Measurements from ENCODE around the gene AFG1L.

The AFG1L gene

DNA sequence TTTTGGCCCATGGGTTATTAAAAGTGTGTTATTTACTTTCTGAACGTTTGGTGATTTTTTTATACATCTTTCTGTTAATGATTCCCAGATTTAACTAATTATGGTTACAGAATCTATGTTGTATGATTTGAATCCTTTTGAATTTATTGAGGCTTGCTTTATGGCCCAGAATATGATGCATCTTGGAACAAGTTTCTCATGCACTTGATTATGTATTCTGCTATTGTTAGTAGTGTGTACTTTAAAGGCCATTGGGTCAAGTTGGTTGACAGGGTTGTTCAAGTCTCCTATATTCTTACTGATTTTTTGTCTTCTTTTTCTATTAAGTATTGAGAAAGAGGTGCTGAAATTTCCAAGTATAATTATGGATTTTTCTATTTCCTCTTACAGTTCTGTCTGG, 160.8 kb downstream of the AFG1L start:
- Histone ChIP-seq H3K9ac (ENCODE audit: low read length) (no peak overlapping the region), H3K27ac (ENCODE audit: low read length) (no peak overlapping the region)

GRCh38 chr6:108463784-108464183, 168.9 kb downstream of the AFG1L start:
- Histone ChIP-seq H3K4me2 (ENCODE audit: low read length) (no peak overlapping the region), H3K9me3 (ENCODE audit: insufficient read depth, low read length) (no peaks in the 10 kb centered on the region), H3K27ac (ENCODE audit: low read length) (no peak overlapping the region), H3K4me3 (ENCODE audit: low read length) (no peak overlapping the region), H3K9ac (ENCODE audit: low read length) (no peak overlapping the region), H3K4me1 (ENCODE audit: low read length) (no peaks in the 10 kb centered on the region), H2AFZ (ENCODE audit: low read depth, low read length) (no peak overlapping the region), H3K27me3 (ENCODE audit: low read depth, low read length) (no peaks in the 10 kb centered on the region), H3K36me3 (replicated peaks; ENCODE audit: low read depth, low read length) (no peaks in the 10 kb centered on the region), H4K20me1 (ENCODE audit: insufficient read depth, low read length) (no peaks in the 10 kb centered on the region), H3K79me2 (ENCODE audit: low read length) (no peaks in the 10 kb centered on the region)
- no peak for TF ChIP-seq CTCF (IDR thresholded peaks at IDR 0.05; ENCODE audit: low read depth, low read length)
- no peak for TF ChIP-seq EZH2phosphoT487 (IDR thresholded peaks at IDR 0.05; ENCODE audit: low read depth)

More for the DNA sequence above, 160.8 kb downstream of the AFG1L start:
- Histone ChIP-seq H3K27me3 (ENCODE audit: low read depth, low read length) (peaks cover 3% of the 10 kb centered on the region; the same call in 1 of the 2 replicates), H3K4me1 (ENCODE audit: low read length) (peaks cover 9% of the 10 kb centered on the region), H3K9me3 (ENCODE audit: insufficient read depth, low read length) (no peaks in the 10 kb centered on the region), H3K36me3 (replicated peaks; ENCODE audit: low read depth, low read length) (no peaks in the 10 kb centered on the region), H3K79me2 (ENCODE audit: low read length) (no peaks in the 10 kb centered on the region), H2AFZ (ENCODE audit: low read depth, low read length) (no peak overlapping the region), H4K20me1 (ENCODE audit: insufficient read depth, low read length) (no peaks in the 10 kb centered on the region), H3K4me2 (ENCODE audit: low read length) (no peak overlapping the region), H3K4me3 (ENCODE audit: low read length) (no peak overlapping the region)
- TF ChIP-seq EZH2phosphoT487 (IDR thresholded peaks at IDR 0.05; ENCODE audit: low read depth) = no peak
- TF ChIP-seq CTCF (IDR thresholded peaks at IDR 0.05; ENCODE audit: low read depth, low read length) = no peak

- Histone ChIP-seq H3K36me3 (replicated peaks; ENCODE audit: low read depth, low read length) (no peaks in the 10 kb centered on the region), H3K27ac (ENCODE audit: low read length) (no peak overlapping the region), H3K4me2 (ENCODE audit: low read length) (no peak overlapping the region), H3K27me3 (ENCODE audit: low read depth, low read length) (no peaks in the 10 kb centered on the region), H4K20me1 (ENCODE audit: insufficient read depth, low read length) (no peaks in the 10 kb centered on the region), H2AFZ (ENCODE audit: low read depth, low read length) (no peak overlapping the region), H3K4me1 (ENCODE audit: low read length) (no peaks in the 10 kb centered on the region), H3K79me2 (ENCODE audit: low read length) (no peaks in the 10 kb centered on the region), H3K9ac (ENCODE audit: low read length) (no peak overlapping the region), H3K4me3 (ENCODE audit: low read length) (no peak overlapping the region), H3K9me3 (ENCODE audit: insufficient read depth, low read length) (no peaks in the 10 kb centered on the region)
- no peak for TF ChIP-seq EZH2phosphoT487 (IDR thresholded peaks at IDR 0.05; ENCODE audit: low read depth)
Observed at GRCh38 chr6:108464418-108465097, 169.7 kb downstream of the AFG1L start.

DNA sequence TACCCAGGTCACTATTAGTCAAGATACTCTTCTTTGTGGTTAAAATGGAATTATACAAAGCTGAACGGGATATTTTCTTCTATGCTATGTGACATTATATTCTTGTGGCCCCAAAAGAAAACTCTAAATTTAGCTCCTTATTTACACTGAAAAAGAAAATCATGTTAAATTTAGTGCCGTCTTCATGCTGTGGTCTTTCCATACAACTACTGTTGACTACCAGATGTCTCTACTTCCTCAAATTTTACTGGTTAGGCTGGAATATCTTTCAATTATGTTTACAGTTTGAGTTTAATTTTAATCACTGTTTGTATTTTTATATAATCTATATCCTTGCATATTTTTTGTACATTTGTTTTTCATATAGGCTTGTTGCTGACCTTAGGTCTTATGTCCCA, 170.2 kb downstream of the AFG1L start:
- H3K4me1 ChIP-seq (ENCODE audit: low read length) = no peaks in the 10 kb centered on the region
- H3K27me3 ChIP-seq (ENCODE audit: low read depth, low read length) = no peaks in the 10 kb centered on the region
- H3K9ac ChIP-seq (ENCODE audit: low read length) = no peak overlapping the region
- no peak overlapping the region for H3K27ac ChIP-seq (ENCODE audit: low read length)
- H3K36me3 ChIP-seq (replicated peaks; ENCODE audit: low read depth, low read length) = no peaks in the 10 kb centered on the region
- no peaks in the 10 kb centered on the region for H3K9me3 ChIP-seq (ENCODE audit: insufficient read depth, low read length)
- H4K20me1 ChIP-seq (ENCODE audit: insufficient read depth, low read length) = no peaks in the 10 kb centered on the region
- TF ChIP-seq CTCF (IDR thresholded peaks at IDR 0.05; ENCODE audit: low read depth, low read length) (no peak), EZH2phosphoT487 (IDR thresholded peaks at IDR 0.05; ENCODE audit: low read depth) (no peak)
- H3K4me2 ChIP-seq (ENCODE audit: low read length) = no peak overlapping the region
- no peak overlapping the region for H2AFZ ChIP-seq (ENCODE audit: low read depth, low read length)
- H3K79me2 ChIP-seq (ENCODE audit: low read length) = no peaks in the 10 kb centered on the region
- H3K4me3 ChIP-seq (ENCODE audit: low read length) = no peak overlapping the region

All from OCI-LY3 (cell line).